GM10248 (cell line): ENCODE measurements around the gene PROM2.

Experiments used
- CTCF ChIA-PET: fragments of 300-600 bp; sonication (Branson Sonifier 250); formaldehyde crosslinking; extraction: SDS; loops from one replicate; lab custom pipeline; 2021; ENCODE audit warnings: antibody characterized with exemption; lab: Yijun Ruan, JAX
- POLR2A ChIA-PET: fragments of 350-650 bp; sonication (Branson Sonifier 250); formaldehyde crosslinking; extraction: SDS; loops from one replicate; lab custom pipeline; 2020; ENCODE audit warnings: antibody characterized with exemption; lab: Yijun Ruan, JAX
- DNase-seq: peaks from one replicate; pipeline ENCODE4 v3.0.0; 2012; ENCODE audit errors: extremely low spot score
- TF ChIP-seq, protein P1 (sequence below): IDR thresholded peaks from 2 replicates; pipeline ENCODE4 v1.5.1; 2012; ENCODE audit warnings: mild to moderate bottlenecking, low read depth; ENCODE audit errors: extremely low read depth, missing control alignments, control extremely low read depth

Gene PROM2

DNA sequence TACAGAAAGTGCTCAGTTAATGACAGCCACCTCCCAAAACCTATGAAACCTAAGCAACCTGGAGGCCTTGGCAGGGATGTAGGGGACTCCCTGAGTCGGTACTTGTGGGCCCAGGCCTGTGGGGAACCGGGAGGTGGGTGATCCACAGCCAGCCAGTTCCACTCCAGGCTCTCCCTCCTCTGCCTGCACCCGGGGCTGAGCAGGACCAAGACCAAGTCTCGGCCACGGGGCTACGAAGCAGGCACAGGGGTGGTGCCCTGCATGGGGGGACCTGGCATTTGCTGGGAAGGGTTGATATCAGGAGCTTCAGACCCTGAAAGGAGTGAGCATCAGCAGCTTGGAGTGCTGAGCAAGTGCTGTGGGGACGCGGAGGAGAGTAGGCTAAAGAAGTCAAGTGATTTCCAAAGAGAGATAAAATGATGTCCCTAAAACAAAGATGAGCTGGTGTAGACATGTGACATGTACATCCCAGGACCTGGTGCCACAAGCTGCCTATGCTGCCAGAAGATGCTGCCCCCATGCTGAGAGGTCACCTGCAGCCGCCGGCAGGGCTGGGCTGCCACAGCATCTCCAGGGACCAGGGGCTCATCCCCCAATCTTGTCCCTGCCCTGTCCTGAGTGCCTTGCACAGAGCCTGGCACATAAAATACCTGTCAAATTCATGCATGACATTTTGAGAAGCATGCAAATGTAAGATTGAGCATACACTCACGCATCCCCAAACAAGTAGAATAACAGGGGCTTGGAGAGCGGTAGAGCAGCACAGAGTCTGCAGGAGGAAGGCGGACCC is 44.4 kb downstream of the PROM2 start:
- no peak for DNase-seq
- CTCF ChIA-PET = no interaction called here
- TF ChIP-seq, protein P1, sequence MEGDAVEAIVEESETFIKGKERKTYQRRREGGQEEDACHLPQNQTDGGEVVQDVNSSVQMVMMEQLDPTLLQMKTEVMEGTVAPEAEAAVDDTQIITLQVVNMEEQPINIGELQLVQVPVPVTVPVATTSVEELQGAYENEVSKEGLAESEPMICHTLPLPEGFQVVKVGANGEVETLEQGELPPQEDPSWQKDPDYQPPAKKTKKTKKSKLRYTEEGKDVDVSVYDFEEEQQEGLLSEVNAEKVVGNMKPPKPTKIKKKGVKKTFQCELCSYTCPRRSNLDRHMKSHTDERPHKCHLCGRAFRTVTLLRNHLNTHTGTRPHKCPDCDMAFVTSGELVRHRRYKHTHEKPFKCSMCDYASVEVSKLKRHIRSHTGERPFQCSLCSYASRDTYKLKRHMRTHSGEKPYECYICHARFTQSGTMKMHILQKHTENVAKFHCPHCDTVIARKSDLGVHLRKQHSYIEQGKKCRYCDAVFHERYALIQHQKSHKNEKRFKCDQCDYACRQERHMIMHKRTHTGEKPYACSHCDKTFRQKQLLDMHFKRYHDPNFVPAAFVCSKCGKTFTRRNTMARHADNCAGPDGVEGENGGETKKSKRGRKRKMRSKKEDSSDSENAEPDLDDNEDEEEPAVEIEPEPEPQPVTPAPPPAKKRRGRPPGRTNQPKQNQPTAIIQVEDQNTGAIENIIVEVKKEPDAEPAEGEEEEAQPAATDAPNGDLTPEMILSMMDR = no peak
- POLR2A ChIA-PET = no interaction called here

DNA sequence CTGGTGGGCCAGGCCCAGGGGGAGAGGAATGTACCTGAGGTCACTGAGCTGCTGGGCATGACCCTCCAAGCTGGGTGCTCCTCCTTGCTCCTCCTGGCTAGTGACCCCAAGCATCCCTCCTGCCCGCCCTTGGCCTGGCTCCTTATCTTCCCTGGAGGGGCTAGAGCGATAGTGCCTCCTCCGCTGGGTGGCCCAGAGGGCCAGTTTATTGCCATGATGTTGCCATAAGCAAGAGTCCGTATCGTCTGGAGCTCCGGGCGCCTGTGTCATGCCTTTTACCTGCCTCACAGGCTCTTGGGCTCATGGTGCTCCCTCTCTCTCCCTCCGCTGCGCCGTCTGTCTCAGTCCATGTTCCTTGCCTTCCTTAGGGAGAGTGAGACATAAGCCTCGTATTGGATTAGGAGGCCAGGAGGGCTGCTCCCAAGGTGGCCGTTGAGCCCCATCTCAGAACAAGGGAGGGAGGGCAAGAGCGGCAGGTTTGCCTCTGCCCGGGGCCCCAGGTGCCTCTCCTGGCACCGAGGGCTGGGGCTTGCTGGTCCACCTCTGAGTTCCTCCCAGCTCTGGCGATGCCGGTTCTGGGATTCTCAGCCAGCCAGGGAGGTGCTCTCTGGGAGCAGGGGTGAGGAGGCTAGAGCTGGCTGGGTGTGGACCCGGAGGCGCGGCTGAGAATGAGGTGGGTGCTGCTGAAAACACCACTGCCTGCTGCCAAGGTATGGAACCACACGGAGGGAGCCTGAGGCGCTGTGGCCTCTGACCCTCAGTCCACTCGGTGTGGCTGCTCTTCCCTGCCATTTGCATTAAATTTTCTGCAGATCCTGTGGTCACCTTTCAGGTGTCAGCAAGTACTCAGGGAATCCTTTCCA is 45.5 kb downstream of the PROM2 start:
- CTCF ChIA-PET = no interaction called here
- POLR2A ChIA-PET = no interaction called here
- TF ChIP-seq, protein P1 = no peak
- DNase-seq = no peak

DNA sequence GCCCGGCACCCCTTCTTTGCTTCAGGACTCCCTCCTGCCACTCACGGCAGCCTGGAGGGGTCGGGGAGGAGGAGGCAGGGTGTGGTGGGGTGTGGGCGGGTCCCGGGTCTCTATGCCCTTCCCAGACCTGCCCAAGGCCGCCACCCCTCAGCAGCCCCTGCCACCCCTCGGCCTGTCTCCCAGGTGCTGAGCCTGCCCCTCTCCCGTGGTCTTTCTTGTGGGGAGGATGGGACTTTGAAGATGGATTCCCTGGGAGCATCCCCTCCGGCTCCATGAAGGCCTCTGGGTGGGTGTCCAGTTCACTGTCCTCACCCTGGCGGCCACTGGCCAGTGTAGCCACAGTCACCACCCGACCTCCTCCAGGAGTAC is 46.1 kb downstream of the PROM2 start:
- no peak for DNase-seq
- POLR2A ChIA-PET = no interaction called here
- CTCF ChIA-PET = no interaction called here
- TF ChIP-seq, protein P1 = no peak

DNA sequence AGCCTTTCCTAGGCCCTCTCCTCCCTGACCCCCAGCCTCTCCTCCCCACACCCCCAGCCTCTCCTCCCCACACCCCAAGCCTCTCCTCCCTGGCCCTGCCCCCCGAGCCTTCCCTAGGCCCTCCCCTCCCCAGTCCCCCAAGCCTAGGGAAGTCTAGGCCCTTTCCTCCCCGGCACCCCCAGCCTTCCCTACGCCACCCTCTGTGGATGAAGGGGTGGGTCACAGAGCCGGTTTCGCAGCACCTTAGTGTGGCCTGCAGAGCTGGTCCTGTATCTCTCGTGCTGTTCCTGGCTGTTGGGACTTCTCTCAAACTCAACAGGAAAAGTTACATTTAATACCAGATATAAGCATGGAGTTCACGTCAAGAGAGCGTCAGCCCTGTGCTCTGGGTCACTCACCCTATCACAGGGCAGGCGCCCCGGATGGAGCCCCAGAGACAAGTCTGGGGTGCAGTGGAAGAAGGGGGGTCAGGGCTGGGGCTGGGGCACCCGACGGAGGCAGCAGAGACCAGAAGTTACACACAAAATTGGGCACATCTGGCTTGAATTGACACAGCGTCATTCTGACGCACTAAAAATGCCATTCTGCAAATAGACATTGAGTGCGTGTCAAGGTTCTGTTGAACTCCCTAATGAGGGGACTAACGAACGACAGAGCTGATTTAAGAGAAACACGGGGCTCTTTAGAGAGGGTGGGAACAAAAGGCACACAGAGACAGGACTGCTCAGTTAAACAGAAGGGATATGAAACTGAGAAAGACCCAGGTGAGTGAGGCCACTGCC is 46.9 kb downstream of the PROM2 start:
- CTCF ChIA-PET = no interaction called here
- no peak for DNase-seq
- TF ChIP-seq, protein P1 = no peak
- POLR2A ChIA-PET = no interaction called here

DNA sequence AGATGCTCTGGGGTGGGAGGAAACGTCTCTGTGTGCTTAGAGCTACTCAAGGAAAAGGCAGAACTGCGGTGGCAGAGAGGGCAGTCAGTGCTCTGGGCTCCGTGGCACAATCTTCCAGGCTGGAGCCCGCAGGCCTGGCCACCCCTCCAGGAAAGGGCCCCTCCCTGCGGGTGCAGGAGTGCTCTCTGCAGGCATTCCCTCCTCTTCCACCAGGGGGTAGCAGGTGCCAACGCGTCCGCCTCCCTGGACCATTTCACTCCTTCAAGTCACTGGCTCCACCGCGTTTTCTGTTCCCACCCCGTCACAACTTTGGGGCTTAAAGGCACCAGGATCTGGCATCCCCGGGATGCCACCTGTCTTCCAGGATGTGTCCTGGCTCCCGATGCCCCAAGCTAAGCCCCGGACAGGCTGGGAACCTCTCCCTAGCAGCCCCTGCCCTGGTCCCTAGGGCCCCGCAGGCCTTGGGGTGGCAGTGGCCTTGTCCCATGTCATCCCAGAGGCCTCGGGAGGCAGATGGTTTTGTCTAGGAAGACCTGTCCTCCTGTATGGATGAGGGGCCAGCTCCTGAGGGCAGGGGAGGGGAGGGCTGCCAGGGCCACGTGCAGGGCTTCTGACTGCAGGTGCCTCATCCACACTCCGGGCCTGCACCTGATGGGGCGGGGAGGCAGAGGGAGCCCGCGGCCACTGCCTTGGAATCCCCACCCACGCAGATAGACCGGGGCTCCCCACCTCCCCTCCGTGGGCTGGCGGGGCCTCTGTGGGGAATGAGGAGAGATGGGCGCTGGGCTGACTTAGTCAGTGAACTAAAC is 49.3 kb downstream of the PROM2 start:
- TF ChIP-seq, protein P1 = peak; percentile 13
- ChIA-PET POLR2A (no interaction called here), CTCF (no interaction called here)
- no peak for DNase-seq

DNA sequence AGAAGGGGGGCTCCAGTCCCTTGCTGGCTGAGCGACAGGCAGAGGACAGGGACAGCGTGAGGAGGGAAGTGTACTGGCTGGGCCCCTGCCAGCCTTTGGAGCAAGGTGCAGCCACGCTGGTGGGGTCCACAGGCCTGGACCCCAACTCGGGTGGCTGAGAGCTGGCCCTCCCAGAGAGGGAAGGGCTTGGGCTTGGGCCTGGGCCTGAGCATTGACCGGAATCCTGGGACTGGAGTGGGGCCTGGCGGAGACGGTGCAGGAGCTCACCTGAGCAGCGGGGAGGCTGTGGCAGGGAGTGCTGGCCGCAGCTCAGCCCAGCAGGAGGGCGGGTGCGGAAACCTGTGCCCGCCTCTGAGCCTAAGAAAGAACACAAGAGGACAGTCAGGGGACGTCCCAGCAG is 50.8 kb downstream of the PROM2 start:
- no peak for DNase-seq
- TF ChIP-seq, protein P1 = no peak
- ChIA-PET POLR2A (no interaction called here), CTCF (no interaction called here)
